ENCODE measurements around the gene LENEP. TPM values are rescaled to one million over a fixed set of nuclear protein-coding genes. Genes with fewer than 3 reads are reported as not detected.
"Not testable (repeated sequence)": the region's sequence is repeated elsewhere in the genome, so short reads cannot be mapped to it uniquely, and the experiment has no call there.

LENEP gene
- total RNA-seq, 2 experiments from 2014 or later: not detected

DNA sequence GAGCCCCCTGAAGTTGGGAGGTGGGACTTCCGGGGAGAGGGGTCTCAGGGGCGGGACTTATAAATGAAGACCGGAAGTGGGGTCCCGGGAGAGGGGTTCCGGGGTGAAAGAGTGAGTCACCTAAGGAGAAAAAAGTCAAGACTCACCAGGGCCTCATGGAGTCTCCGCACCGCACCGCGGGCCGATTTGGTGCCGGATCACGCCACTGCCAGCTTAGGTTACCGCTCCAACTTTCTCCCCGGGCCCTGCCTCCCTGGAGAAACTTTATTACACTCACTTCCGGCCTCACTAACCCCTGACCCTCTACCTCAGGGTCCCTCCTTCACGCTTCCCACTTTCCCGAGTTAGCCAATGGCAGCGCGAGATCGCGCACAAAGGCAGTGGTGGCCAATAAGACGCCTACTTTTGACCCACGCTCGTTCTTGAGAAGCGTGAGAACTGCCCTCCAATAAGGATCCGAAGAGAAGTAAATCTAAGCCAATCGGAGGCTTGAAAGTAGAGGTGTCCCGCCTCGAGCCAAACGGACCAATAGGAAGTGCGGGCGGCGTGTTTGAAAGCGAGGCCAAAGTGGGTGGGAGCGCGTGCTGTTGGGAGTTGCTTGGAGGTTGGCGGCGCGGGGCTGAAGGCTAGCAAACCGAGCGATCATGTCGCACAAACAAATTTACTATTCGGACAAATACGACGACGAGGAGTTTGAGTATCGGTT is 19.1 kb upstream of the LENEP start, which contains the start of gene CKS1B:
TSS of gene CKS1B (plus strand) at position 580 of the 706 bp plus-strand sequence. CDS start at position 645, 65 bp downstream.
- intact Hi-C loops (cut with DNase I, micrococcal nuclease): loop anchor here (1.0 to 2.0 kb wide), 5 partner anchors 19 to 43 kb away; partner anchors contain the start of gene PMVK (in 1 of the 2)
- Mint-ChIP-seq H3K27me3 (no peaks in the 10 kb centered on the region), H3K27ac (no peak within 1 kb of the TSS), H3K36me3 (ENCODE audit: low read depth) (peaks cover 13% of the 10 kb centered on the region), H3K9me3 (no peaks in the 10 kb centered on the region), H3K4me1 (ENCODE audit: low read depth) (peaks cover 25% of the 10 kb centered on the region), H3K4me3 (no peak within 1 kb of the TSS)
- no peaks in the 10 kb centered on the region for H3K9me3 ChIP-seq (ENCODE audit: control insufficient read depth in 1 of 2, insufficient read depth in 1 of 2, low read length in 2 of 2)
- POLR2A ChIA-PET: interaction anchor here (0.9 to 5.6 kb wide), 21 partner anchors 9 to 648 kb away, joined by 3 to 46 read pairs (median 6); partner anchors contain the start of genes ADAM15, FLAD1, PBXIP1 and PMVK
- CTCF ChIA-PET: interaction anchor here (0.7 to 10.7 kb wide), 12 partner anchors 10 to 639 kb away, joined by 3 to 71 read pairs (median 4); partner anchors contain the start of genes PBXIP1, PMVK and PYGO2
- H3K4me1 ChIP-seq (ENCODE audit: insufficient read depth, low read length): peaks cover 49% of the 10 kb centered on the region
- peak within 1 kb of the TSS; percentile 94 to 99 for H3K27ac ChIP-seq (ENCODE audit: low read depth in 1 of 2, low read length in 2 of 2)
- peak; percentile 93 to 100 (median 96) for DNase-seq
- H3K36me3 ChIP-seq (ENCODE audit: insufficient read depth, low read length): peaks cover 18% of the 10 kb centered on the region
- peak; percentile 87 for ATAC-seq (ENCODE audit: poor library complexity)
- H3K4me3 ChIP-seq (ENCODE audit: low read length): peak within 1 kb of the TSS; percentile 81
- TF ChIP-seq, protein P1, sequence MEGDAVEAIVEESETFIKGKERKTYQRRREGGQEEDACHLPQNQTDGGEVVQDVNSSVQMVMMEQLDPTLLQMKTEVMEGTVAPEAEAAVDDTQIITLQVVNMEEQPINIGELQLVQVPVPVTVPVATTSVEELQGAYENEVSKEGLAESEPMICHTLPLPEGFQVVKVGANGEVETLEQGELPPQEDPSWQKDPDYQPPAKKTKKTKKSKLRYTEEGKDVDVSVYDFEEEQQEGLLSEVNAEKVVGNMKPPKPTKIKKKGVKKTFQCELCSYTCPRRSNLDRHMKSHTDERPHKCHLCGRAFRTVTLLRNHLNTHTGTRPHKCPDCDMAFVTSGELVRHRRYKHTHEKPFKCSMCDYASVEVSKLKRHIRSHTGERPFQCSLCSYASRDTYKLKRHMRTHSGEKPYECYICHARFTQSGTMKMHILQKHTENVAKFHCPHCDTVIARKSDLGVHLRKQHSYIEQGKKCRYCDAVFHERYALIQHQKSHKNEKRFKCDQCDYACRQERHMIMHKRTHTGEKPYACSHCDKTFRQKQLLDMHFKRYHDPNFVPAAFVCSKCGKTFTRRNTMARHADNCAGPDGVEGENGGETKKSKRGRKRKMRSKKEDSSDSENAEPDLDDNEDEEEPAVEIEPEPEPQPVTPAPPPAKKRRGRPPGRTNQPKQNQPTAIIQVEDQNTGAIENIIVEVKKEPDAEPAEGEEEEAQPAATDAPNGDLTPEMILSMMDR (IDR thresholded peaks at IDR 0.05): no peak
- H3K27me3 ChIP-seq (ENCODE audit: control insufficient read depth in 1 of 2, insufficient read depth in 2 of 2, low read length in 2 of 2): no peaks in the 10 kb centered on the region

DNA sequence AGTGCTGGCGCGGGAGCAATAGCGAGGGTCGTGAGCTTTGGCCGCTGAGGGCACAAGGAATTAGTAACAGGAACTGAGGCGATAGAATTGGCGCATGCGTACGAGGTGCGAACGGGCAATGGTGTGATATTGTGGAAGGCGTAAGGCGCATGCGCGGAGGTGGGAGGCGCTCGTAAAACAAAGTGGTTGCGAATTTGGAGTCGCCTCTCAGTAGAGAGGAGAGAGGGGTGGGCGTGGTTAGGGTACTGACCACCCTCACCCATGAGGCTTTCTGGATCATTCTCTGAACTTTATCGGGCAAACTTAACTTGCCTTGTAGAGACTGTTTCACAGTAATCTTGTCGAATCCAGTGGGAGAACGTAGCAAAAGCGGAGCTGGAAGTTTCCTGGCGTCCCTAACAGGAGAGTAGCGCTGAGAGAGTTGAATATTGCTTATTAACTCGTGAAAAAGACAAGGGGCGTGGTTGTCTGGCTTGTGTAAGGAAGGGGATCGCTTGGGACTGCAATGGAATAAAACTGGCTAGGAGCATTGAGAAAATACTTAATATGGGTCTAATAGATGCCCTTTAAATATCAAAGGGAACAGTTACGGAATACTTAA is 18.5 kb upstream of the LENEP start:
- no peak overlapping the region for H3K4me3 Mint-ChIP-seq
- H3K27me3 ChIP-seq (ENCODE audit: control insufficient read depth in 1 of 2, insufficient read depth in 2 of 2, low read length in 2 of 2): no peaks in the 10 kb centered on the region
- ChIA-PET CTCF (interaction anchor here (0.7 to 10.7 kb wide), 5 partner anchors 9 to 42 kb away, joined by 3 to 71 read pairs (median 24); partner anchors contain the start of genes PBXIP1 and PYGO2), POLR2A (interaction anchor here (0.9 to 5.6 kb wide), 15 partner anchors 9 to 77 kb away, joined by 3 to 46 read pairs (median 7); partner anchors contain the start of genes ADAM15, FLAD1, PBXIP1 and PMVK)
- peaks cover 46% of the 10 kb centered on the region for H3K4me1 ChIP-seq (ENCODE audit: insufficient read depth, low read length)
- H3K9me3 ChIP-seq (ENCODE audit: control insufficient read depth in 1 of 2, insufficient read depth in 1 of 2, low read length in 2 of 2): no peaks in the 10 kb centered on the region
- intact Hi-C loops (cut with DNase I, micrococcal nuclease): loop anchor here (1.0 to 2.0 kb wide), 5 partner anchors 20 to 42 kb away; partner anchors contain the start of gene PMVK (in 1 of the 2)
- H3K4me3 ChIP-seq (ENCODE audit: low read length): peak overlapping the region; percentile 81
- H3K27ac Mint-ChIP-seq: no peak overlapping the region
- H3K9me3 Mint-ChIP-seq: no peaks in the 10 kb centered on the region
- TF ChIP-seq, protein P1 (IDR thresholded peaks at IDR 0.05): no peak
- H3K27ac ChIP-seq (ENCODE audit: low read depth in 1 of 2, low read length in 2 of 2): peak overlapping the region; percentile 94 to 99
- H3K4me1 Mint-ChIP-seq (ENCODE audit: low read depth): peaks cover 22% of the 10 kb centered on the region
- peaks cover 7% of the 10 kb centered on the region for H3K36me3 Mint-ChIP-seq (ENCODE audit: low read depth)
- no peaks in the 10 kb centered on the region for H3K27me3 Mint-ChIP-seq
- DNase-seq (peak in 13 of 14 experiments; percentile 89 to 98 (median 94)), ATAC-seq (ENCODE audit: poor library complexity) (peak; percentile 42)
- H3K36me3 ChIP-seq (ENCODE audit: insufficient read depth, low read length): peaks cover 12% of the 10 kb centered on the region

DNA sequence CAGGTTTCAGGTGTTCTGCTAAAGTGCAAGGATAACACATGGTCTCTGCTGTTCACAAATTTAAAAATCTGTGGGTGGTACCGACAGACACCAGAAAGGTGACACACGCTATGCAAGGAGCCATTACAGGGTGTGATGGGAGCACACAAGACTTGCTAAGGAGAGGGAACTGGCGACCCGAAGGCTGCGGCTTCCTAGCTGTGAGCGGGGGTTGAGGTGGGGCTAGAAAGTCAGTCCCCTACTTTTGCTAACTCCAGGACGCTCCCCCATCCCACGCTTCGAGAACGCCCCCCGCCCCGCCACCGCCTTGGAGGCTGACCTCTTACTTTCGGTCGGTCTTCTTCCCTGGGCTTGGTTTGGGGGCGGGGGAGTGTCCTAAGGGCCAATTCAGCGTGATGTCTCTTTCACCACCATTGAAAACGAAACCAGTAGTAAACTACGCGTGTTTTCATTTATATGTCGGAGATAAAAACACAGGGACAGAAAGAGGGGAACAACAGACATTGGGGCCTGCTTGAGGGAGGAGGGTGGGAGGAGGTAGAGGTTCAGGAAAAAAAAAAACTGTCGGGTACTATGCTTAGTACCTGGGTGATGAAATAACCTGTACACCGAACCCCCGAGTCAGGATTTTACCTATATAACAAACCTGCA is 17.9 kb upstream of the LENEP start:
- intact Hi-C loops (cut with DNase I, micrococcal nuclease): loop anchor here (2.0 kb wide), 2 partner anchors 23 to 39 kb away; partner anchors contain the start of gene PMVK (in 1 of the 2)
- peaks cover 8% of the 10 kb centered on the region for H3K36me3 ChIP-seq (ENCODE audit: insufficient read depth, low read length)
- H3K4me3 Mint-ChIP-seq: no peak overlapping the region
- peak overlapping the region; percentile 94 to 99 for H3K27ac ChIP-seq (ENCODE audit: low read depth in 1 of 2, low read length in 2 of 2)
- CTCF ChIA-PET: interaction anchor here (3.0 to 10.7 kb wide), 4 partner anchors 13 to 41 kb away, joined by 15 to 71 read pairs (median 32); partner anchors contain the start of genes PBXIP1 and PYGO2
- no peaks in the 10 kb centered on the region for H3K27me3 Mint-ChIP-seq
- TF ChIP-seq, protein P1 (IDR thresholded peaks at IDR 0.05): no peak
- H3K27ac Mint-ChIP-seq: no peak overlapping the region
- H3K4me1 Mint-ChIP-seq (ENCODE audit: low read depth): peaks cover 22% of the 10 kb centered on the region
- peaks cover 7% of the 10 kb centered on the region for H3K36me3 Mint-ChIP-seq (ENCODE audit: low read depth)
- ATAC-seq (ENCODE audit: poor library complexity): no peak
- DNase-seq: peak in 10 of 14 experiments; percentile 25 to 74 (median 43)
- no peaks in the 10 kb centered on the region for H3K9me3 Mint-ChIP-seq
- peak overlapping the region; percentile 81 for H3K4me3 ChIP-seq (ENCODE audit: low read length)
- peaks cover 40% of the 10 kb centered on the region for H3K4me1 ChIP-seq (ENCODE audit: insufficient read depth, low read length)
- no peaks in the 10 kb centered on the region for H3K27me3 ChIP-seq (ENCODE audit: control insufficient read depth in 1 of 2, insufficient read depth in 2 of 2, low read length in 2 of 2)
- no peaks in the 10 kb centered on the region for H3K9me3 ChIP-seq (ENCODE audit: control insufficient read depth in 1 of 2, insufficient read depth in 1 of 2, low read length in 2 of 2)
- POLR2A ChIA-PET: interaction anchor here (0.9 to 5.6 kb wide), 13 partner anchors 8 to 41 kb away, joined by 3 to 46 read pairs (median 16); partner anchors contain the start of genes FLAD1, PBXIP1, PMVK and PYGO2

DNA sequence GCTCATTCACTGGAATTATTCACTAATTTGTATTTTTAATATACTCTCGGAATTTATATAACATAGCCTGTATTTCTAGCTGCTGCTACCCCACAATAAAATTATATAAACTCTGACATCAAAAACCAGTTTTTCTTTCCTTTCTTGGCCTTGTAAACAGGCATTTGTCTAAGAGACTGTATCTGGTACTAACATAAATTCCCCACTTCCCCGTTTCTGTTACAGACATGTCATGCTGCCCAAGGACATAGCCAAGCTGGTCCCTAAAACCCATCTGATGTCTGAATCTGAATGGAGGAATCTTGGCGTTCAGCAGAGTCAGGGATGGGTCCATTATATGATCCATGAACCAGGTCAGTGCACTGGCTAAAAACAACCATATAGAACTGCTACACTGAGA is 15.6 kb upstream of the LENEP start:
- H3K4me3 Mint-ChIP-seq; H3K36me3 ChIP-seq (ENCODE audit: insufficient read depth, low read length); POLR2A ChIA-PET; ATAC-seq (ENCODE audit: poor library complexity); H3K4me1 Mint-ChIP-seq (ENCODE audit: low read depth); H3K9me3 Mint-ChIP-seq; H3K36me3 Mint-ChIP-seq (ENCODE audit: low read depth); H3K9me3 ChIP-seq (ENCODE audit: control insufficient read depth in 1 of 2, insufficient read depth in 1 of 2, low read length in 2 of 2); H3K27ac Mint-ChIP-seq; H3K27ac ChIP-seq (ENCODE audit: low read depth in 1 of 2, low read length in 2 of 2); H3K27me3 ChIP-seq (ENCODE audit: control insufficient read depth in 1 of 2, insufficient read depth in 2 of 2, low read length in 2 of 2); H3K27me3 Mint-ChIP-seq; DNase-seq; H3K4me3 ChIP-seq (ENCODE audit: low read length): not testable (repeated sequence)
- CTCF ChIA-PET: interaction anchor here (1.1 to 10.7 kb wide), 3 partner anchors 37 to 107 kb away, joined by 3 to 71 read pairs (median 4); no protein-coding TSS in a partner anchor
- intact Hi-C loops (cut with DNase I, micrococcal nuclease): loop anchor here in 1 of 2 experiments (1.0 to 2.0 kb wide), 2 partner anchors 12 to 21 kb away; no protein-coding TSS in a partner anchor
- peaks cover 24% of the 10 kb centered on the region for H3K4me1 ChIP-seq (ENCODE audit: insufficient read depth, low read length)

All from CD4-positive, alpha-beta T cell (primary cell).